WTC11 (cell line): Measurements from ENCODE around the gene BDH2. TPM values are rescaled to one million over a fixed set of nuclear protein-coding genes. Genes with fewer than 3 reads are reported as not detected.

Experiments used
- EMX1 ChIP-seq: fragments of 250-450 bp; sonication (Bioruptor Pico); IDR thresholded peaks from 2 replicates; pipeline ENCODE4 v1.8.0; 2021; ENCODE audit warnings: mild to moderate bottlenecking
- ESRRA ChIP-seq: sonication (generic); formaldehyde crosslinking; IDR thresholded peaks from 2 replicates; pipeline ENCODE4 v1.8.1; 2022; ENCODE audit warnings: mild to moderate bottlenecking, missing genetic modification reagents, borderline replicate concordance
- FOXJ3 ChIP-seq: sonication (generic); formaldehyde crosslinking; IDR thresholded peaks from 2 replicates; pipeline ENCODE4 v1.9.0; 2021; ENCODE audit warnings: missing genetic modification reagents, mild to moderate bottlenecking, borderline replicate concordance
- MLX ChIP-seq: sonication (generic); formaldehyde crosslinking; IDR thresholded peaks from 2 replicates; pipeline ENCODE4 v1.8.1; 2023; ENCODE audit warnings: mild to moderate bottlenecking, missing genetic modification reagents, moderate library complexity
- NFATC4 ChIP-seq: fragments of 250-450 bp; sonication (Bioruptor Pico); IDR thresholded peaks from 2 replicates; pipeline ENCODE4 v1.9.0; 2021; ENCODE audit warnings: mild to moderate bottlenecking
- PRRX2 ChIP-seq: fragments of 250-450 bp; sonication (Bioruptor Pico); IDR thresholded peaks from 2 replicates; pipeline ENCODE4 v1.8.0; 2021; ENCODE audit warnings: mild to moderate bottlenecking
- SP1 ChIP-seq: sonication (generic); formaldehyde crosslinking; conservative IDR thresholded peaks from 2 replicates; pipeline ENCODE4 v1.8.1; 2022; ENCODE audit warnings: missing genetic modification reagents
- TEAD1 ChIP-seq: sonication (generic); formaldehyde crosslinking; IDR thresholded peaks from 2 replicates; pipeline ENCODE4 v1.8.0; 2022; ENCODE audit warnings: mild to moderate bottlenecking, missing genetic modification reagents
- TEAD4 ChIP-seq: sonication (generic); formaldehyde crosslinking; IDR thresholded peaks from 2 replicates; pipeline ENCODE4 v1.8.0; 2022; ENCODE audit warnings: mild to moderate bottlenecking, missing genetic modification reagents
- TP53 ChIP-seq: sonication (generic); formaldehyde crosslinking; IDR thresholded peaks from 2 replicates; pipeline ENCODE4 v1.8.1; 2023; ENCODE audit warnings: mild to moderate bottlenecking, missing genetic modification reagents
- USF2 ChIP-seq: sonication (generic); formaldehyde crosslinking; IDR thresholded peaks from 2 replicates; pipeline ENCODE4 v1.8.1; 2023; ENCODE audit warnings: mild to moderate bottlenecking, missing genetic modification reagents, moderate library complexity
- ZBTB21 ChIP-seq: sonication (generic); formaldehyde crosslinking; IDR thresholded peaks from 2 replicates; pipeline ENCODE4 v1.8.1; 2023; ENCODE audit warnings: mild to moderate bottlenecking, missing genetic modification reagents, borderline replicate concordance
- ZMAT4 ChIP-seq: fragments of 250-450 bp; sonication (Bioruptor Pico); IDR thresholded peaks from 2 replicates; pipeline ENCODE4 v1.9.0; 2021; ENCODE audit warnings: mild to moderate bottlenecking
- ZNF396 ChIP-seq: fragments of 250-450 bp; sonication (Bioruptor Pico); IDR thresholded peaks from 2 replicates; pipeline ENCODE4 v1.8.0; 2021; ENCODE audit warnings: mild to moderate bottlenecking, moderate library complexity, borderline replicate concordance
- total RNA-seq: library from RNA; stranded (reverse); gene quantifications from 3 replicates; pipeline ENCODE4 v1.2.3, GENCODE V29; 2021
- TF ChIP-seq, protein P1 (sequence below): fragments of 250-450 bp; sonication (Bioruptor Pico); IDR thresholded peaks from 2 replicates; pipeline ENCODE4 v1.9.0; 2021; ENCODE audit warnings: mild to moderate bottlenecking
- TF ChIP-seq, protein P2 (sequence below): sonication (generic); formaldehyde crosslinking; IDR thresholded peaks from 2 replicates; pipeline ENCODE4 v1.8.1; 2022; ENCODE audit warnings: low read depth, mild to moderate bottlenecking, moderate library complexity, missing genetic modification reagents, borderline replicate concordance
- TF ChIP-seq, protein P3 (sequence below): sonication (generic); formaldehyde crosslinking; IDR thresholded peaks from 2 replicates; pipeline ENCODE4 v1.8.1; 2023; ENCODE audit warnings: mild to moderate bottlenecking, moderate library complexity, missing genetic modification reagents
- TF ChIP-seq, protein P4 (sequence below): fragments of 250-450 bp; sonication (Bioruptor Pico); IDR thresholded peaks from 2 replicates; pipeline ENCODE4 v1.9.0; 2021; ENCODE audit warnings: mild to moderate bottlenecking, borderline replicate concordance
- TF ChIP-seq, protein P5 (sequence below): sonication (generic); formaldehyde crosslinking; IDR thresholded peaks from 2 replicates; pipeline ENCODE4 v1.8.1; 2023; ENCODE audit warnings: mild to moderate bottlenecking, missing genetic modification reagents
- TF ChIP-seq, protein P6 (sequence below): sonication (generic); formaldehyde crosslinking; IDR thresholded peaks from 2 replicates; pipeline ENCODE4 v1.8.0; 2022; ENCODE audit warnings: mild to moderate bottlenecking, missing genetic modification reagents
- TF ChIP-seq, protein P7 (sequence below): sonication (generic); formaldehyde crosslinking; IDR thresholded peaks from 2 replicates; pipeline ENCODE4 v1.8.0; 2023; ENCODE audit warnings: missing genetic modification reagents

Gene BDH2
- total RNA-seq, 1 experiment from 2014 or later, result 39.6 TPM

- TF ChIP-seq, protein P1, sequence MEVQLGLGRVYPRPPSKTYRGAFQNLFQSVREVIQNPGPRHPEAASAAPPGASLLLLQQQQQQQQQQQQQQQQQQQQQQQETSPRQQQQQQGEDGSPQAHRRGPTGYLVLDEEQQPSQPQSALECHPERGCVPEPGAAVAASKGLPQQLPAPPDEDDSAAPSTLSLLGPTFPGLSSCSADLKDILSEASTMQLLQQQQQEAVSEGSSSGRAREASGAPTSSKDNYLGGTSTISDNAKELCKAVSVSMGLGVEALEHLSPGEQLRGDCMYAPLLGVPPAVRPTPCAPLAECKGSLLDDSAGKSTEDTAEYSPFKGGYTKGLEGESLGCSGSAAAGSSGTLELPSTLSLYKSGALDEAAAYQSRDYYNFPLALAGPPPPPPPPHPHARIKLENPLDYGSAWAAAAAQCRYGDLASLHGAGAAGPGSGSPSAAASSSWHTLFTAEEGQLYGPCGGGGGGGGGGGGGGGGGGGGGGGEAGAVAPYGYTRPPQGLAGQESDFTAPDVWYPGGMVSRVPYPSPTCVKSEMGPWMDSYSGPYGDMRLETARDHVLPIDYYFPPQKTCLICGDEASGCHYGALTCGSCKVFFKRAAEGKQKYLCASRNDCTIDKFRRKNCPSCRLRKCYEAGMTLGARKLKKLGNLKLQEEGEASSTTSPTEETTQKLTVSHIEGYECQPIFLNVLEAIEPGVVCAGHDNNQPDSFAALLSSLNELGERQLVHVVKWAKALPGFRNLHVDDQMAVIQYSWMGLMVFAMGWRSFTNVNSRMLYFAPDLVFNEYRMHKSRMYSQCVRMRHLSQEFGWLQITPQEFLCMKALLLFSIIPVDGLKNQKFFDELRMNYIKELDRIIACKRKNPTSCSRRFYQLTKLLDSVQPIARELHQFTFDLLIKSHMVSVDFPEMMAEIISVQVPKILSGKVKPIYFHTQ (CRISPR knock-in tag), result no peak
- TF ChIP-seq ZMAT4 (CRISPR knock-in tag) (no peak), TEAD1 (CRISPR knock-in tag) (peak; percentile 44; the same call in 1 of the 2 replicates), EMX1 (CRISPR knock-in tag) (no peak), PRRX2 (no peak), ZBTB21 (0 out of 2 replicates have a peak, but pooled peaks have one; percentile 61), USF2 (CRISPR knock-in tag) (no peak), MLX (CRISPR knock-in tag) (no peak), TEAD4 (CRISPR knock-in tag) (no peak), ZNF396 (CRISPR knock-in tag) (no peak), FOXJ3 (no peak), ESRRA (no peak), NFATC4 (CRISPR knock-in tag) (no peak), TP53 (CRISPR knock-in tag) (peak; percentile 61; the same call in 1 of the 2 replicates), SP1 (no peak)
- TF ChIP-seq, protein P2, sequence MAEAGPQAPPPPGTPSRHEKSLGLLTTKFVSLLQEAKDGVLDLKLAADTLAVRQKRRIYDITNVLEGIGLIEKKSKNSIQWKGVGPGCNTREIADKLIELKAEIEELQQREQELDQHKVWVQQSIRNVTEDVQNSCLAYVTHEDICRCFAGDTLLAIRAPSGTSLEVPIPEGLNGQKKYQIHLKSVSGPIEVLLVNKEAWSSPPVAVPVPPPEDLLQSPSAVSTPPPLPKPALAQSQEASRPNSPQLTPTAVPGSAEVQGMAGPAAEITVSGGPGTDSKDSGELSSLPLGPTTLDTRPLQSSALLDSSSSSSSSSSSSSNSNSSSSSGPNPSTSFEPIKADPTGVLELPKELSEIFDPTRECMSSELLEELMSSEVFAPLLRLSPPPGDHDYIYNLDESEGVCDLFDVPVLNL (CRISPR knock-in tag), result no peak
- TF ChIP-seq, protein P3, sequence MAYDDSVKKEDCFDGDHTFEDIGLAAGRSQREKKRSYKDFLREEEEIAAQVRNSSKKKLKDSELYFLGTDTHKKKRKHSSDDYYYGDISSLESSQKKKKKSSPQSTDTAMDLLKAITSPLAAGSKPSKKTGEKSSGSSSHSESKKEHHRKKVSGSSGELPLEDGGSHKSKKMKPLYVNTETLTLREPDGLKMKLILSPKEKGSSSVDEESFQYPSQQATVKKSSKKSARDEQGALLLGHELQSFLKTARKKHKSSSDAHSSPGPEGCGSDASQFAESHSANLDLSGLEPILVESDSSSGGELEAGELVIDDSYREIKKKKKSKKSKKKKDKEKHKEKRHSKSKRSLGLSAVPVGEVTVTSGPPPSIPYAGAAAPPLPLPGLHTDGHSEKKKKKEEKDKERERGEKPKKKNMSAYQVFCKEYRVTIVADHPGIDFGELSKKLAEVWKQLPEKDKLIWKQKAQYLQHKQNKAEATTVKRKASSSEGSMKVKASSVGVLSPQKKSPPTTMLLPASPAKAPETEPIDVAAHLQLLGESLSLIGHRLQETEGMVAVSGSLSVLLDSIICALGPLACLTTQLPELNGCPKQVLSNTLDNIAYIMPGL (CRISPR knock-in tag), result peak; percentile 96
- TF ChIP-seq, protein P4, sequence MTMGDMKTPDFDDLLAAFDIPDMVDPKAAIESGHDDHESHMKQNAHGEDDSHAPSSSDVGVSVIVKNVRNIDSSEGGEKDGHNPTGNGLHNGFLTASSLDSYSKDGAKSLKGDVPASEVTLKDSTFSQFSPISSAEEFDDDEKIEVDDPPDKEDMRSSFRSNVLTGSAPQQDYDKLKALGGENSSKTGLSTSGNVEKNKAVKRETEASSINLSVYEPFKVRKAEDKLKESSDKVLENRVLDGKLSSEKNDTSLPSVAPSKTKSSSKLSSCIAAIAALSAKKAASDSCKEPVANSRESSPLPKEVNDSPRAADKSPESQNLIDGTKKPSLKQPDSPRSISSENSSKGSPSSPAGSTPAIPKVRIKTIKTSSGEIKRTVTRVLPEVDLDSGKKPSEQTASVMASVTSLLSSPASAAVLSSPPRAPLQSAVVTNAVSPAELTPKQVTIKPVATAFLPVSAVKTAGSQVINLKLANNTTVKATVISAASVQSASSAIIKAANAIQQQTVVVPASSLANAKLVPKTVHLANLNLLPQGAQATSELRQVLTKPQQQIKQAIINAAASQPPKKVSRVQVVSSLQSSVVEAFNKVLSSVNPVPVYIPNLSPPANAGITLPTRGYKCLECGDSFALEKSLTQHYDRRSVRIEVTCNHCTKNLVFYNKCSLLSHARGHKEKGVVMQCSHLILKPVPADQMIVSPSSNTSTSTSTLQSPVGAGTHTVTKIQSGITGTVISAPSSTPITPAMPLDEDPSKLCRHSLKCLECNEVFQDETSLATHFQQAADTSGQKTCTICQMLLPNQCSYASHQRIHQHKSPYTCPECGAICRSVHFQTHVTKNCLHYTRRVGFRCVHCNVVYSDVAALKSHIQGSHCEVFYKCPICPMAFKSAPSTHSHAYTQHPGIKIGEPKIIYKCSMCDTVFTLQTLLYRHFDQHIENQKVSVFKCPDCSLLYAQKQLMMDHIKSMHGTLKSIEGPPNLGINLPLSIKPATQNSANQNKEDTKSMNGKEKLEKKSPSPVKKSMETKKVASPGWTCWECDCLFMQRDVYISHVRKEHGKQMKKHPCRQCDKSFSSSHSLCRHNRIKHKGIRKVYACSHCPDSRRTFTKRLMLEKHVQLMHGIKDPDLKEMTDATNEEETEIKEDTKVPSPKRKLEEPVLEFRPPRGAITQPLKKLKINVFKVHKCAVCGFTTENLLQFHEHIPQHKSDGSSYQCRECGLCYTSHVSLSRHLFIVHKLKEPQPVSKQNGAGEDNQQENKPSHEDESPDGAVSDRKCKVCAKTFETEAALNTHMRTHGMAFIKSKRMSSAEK (CRISPR knock-in tag), result no peak
- TF ChIP-seq, protein P5, sequence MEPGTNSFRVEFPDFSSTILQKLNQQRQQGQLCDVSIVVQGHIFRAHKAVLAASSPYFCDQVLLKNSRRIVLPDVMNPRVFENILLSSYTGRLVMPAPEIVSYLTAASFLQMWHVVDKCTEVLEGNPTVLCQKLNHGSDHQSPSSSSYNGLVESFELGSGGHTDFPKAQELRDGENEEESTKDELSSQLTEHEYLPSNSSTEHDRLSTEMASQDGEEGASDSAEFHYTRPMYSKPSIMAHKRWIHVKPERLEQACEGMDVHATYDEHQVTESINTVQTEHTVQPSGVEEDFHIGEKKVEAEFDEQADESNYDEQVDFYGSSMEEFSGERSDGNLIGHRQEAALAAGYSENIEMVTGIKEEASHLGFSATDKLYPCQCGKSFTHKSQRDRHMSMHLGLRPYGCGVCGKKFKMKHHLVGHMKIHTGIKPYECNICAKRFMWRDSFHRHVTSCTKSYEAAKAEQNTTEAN (CRISPR knock-in tag), result peak; percentile 53; the same call in 1 of the 2 replicates
- TF ChIP-seq, protein P6, sequence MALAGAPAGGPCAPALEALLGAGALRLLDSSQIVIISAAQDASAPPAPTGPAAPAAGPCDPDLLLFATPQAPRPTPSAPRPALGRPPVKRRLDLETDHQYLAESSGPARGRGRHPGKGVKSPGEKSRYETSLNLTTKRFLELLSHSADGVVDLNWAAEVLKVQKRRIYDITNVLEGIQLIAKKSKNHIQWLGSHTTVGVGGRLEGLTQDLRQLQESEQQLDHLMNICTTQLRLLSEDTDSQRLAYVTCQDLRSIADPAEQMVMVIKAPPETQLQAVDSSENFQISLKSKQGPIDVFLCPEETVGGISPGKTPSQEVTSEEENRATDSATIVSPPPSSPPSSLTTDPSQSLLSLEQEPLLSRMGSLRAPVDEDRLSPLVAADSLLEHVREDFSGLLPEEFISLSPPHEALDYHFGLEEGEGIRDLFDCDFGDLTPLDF (CRISPR knock-in tag), result peak; percentile 81; the same call in 1 of the 2 replicates
- TF ChIP-seq, protein P7, sequence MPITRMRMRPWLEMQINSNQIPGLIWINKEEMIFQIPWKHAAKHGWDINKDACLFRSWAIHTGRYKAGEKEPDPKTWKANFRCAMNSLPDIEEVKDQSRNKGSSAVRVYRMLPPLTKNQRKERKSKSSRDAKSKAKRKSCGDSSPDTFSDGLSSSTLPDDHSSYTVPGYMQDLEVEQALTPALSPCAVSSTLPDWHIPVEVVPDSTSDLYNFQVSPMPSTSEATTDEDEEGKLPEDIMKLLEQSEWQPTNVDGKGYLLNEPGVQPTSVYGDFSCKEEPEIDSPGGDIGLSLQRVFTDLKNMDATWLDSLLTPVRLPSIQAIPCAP (CRISPR knock-in tag), result no peak
Observed at GRCh38 chr4:103075894-103076746, 23.5 kb downstream of the BDH2 start (continued).
